Loucy (cell line): ENCODE data around the gene PEMT.

ENCODE experiments used
- EZH2phosphoT487 ChIP-seq: fragments of 200-600 bp; IDR thresholded peaks from 2 replicates; pipeline ENCODE4 v1.6.1; 2018; ENCODE audit warnings: antibody characterized with exemption, mild to moderate bottlenecking, moderate library complexity, borderline replicate concordance
- TF ChIP-seq, protein P1 (sequence below): fragments of 200-600 bp; sonication (generic); conservative IDR thresholded peaks from 2 replicates; pipeline ENCODE4 v1.5.1; 2014; ENCODE audit warnings: mild to moderate bottlenecking, antibody characterized with exemption, low read length

DNA sequence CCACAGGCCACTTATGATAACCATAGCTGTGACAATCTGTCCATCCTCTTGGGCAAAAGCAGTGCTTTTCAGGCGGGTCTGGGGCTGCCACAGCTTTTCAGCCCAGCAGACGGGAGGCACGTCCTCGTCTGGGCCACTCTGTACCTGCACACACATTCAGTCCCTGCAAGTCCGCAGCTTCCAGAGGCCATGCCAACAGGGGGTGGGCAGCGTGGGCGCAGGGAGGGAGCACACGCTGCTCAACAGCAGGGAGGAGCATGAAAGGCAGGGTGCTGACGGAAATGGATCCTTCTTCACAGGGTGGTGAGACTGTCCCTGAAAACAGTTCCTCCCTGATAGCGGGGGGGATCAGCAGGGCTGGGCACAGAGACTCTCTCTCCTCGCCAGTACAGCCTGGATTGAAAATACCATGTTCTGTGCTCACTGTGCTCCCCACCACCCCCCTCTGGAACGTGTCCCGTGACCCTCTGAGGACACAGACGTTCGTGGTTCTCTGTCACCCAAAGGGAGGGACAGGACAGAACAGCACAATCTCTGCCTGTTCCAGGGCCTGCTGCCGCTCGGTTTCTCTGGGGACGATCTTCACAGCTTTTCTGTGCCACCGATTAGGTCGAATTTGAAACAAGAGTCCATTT, 41.7 kb downstream of the PEMT start:
- TF ChIP-seq, protein P1, sequence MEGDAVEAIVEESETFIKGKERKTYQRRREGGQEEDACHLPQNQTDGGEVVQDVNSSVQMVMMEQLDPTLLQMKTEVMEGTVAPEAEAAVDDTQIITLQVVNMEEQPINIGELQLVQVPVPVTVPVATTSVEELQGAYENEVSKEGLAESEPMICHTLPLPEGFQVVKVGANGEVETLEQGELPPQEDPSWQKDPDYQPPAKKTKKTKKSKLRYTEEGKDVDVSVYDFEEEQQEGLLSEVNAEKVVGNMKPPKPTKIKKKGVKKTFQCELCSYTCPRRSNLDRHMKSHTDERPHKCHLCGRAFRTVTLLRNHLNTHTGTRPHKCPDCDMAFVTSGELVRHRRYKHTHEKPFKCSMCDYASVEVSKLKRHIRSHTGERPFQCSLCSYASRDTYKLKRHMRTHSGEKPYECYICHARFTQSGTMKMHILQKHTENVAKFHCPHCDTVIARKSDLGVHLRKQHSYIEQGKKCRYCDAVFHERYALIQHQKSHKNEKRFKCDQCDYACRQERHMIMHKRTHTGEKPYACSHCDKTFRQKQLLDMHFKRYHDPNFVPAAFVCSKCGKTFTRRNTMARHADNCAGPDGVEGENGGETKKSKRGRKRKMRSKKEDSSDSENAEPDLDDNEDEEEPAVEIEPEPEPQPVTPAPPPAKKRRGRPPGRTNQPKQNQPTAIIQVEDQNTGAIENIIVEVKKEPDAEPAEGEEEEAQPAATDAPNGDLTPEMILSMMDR = no peak
- no peak for TF ChIP-seq EZH2phosphoT487
